Dendritic cell treated with granulocyte-macrophage colony-stimulating factor and Interleukin-4, amounts not matched to agents 40 ng/mL and 50 ng/mL, for 4 days (primary cell): ENCODE data around the gene SLC25A22.

Experiments used
- H3K27ac Mint-ChIP-seq: one replicate; pipeline ENCODE4 v1.8.0; 2022; ENCODE audit warnings: mild to moderate bottlenecking, mixed read lengths
- H3K27me3 Mint-ChIP-seq: one replicate; pipeline ENCODE4 v1.8.0; 2022; ENCODE audit warnings: mild to moderate bottlenecking, mixed read lengths
- H3K36me3 Mint-ChIP-seq: one replicate; pipeline ENCODE4 v1.8.0; 2022; ENCODE audit warnings: low read depth, mixed read lengths
- H3K4me1 Mint-ChIP-seq: one replicate; pipeline ENCODE4 v1.8.0; 2022; ENCODE audit warnings: low read depth, mixed read lengths
- H3K4me3 Mint-ChIP-seq: one replicate; pipeline ENCODE4 v1.8.0; 2022; ENCODE audit warnings: mild to moderate bottlenecking, moderate library complexity, mixed read lengths
- H3K9me3 Mint-ChIP-seq: one replicate; pipeline ENCODE4 v1.8.0; 2022; ENCODE audit warnings: mixed read lengths
- intact Hi-C: fragments of 100-400 bp; cut with micrococcal nuclease; formaldehyde crosslinking; loops from one replicate; pipeline ENCODE4 v1.15.0; 2022

The SLC25A22 gene

GRCh38 chr11:788953-789940 is 8.8 kb downstream of the SLC25A22 start:
- H3K4me3 Mint-ChIP-seq, result no peak overlapping the region
- H3K36me3 Mint-ChIP-seq, result peaks cover 39% of the 10 kb centered on the region
- intact Hi-C loops, result no loop called here
- H3K4me1 Mint-ChIP-seq, result no peaks in the 10 kb centered on the region
- no peaks in the 10 kb centered on the region for H3K9me3 Mint-ChIP-seq
- H3K27me3 Mint-ChIP-seq, result peaks cover 37% of the 10 kb centered on the region
- H3K27ac Mint-ChIP-seq, result no peak overlapping the region

DNA sequence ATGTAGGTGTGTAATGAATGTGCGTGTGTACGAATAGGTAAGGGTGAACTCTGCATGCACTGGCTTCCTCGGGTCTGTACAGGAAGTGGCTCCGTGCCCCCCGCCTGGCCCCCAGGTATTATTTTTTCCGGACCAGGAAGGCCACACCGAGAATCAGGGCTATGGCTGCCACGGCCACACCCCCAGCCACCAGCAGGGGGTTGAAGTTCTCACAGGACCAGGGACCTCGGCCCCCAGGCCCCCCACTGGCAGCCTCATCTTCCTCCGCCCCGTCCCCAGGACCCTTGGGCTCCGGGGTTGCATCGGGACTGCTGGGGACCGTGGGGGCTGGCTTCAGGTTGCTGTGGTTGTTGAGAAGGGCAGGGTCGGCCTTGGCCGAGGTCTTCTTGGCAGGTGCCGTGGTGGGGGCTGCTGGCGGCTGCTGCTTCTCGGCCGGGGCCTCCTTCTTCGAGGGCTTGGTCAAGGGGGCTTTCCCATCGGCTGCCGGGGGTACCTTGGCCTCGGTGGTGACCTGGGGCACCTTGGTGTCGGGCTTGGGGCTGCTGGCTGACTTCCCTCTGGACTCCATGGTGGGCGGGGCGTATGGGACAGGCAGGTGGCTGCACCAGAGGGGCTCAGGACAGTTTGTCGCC is 10.0 kb downstream of the SLC25A22 start:
- Mint-ChIP-seq H3K27me3 (peaks cover 43% of the 10 kb centered on the region), H3K36me3 (peaks cover 34% of the 10 kb centered on the region), H3K27ac (no peak overlapping the region), H3K4me3 (no peak overlapping the region), H3K9me3 (no peaks in the 10 kb centered on the region), H3K4me1 (peaks cover 7% of the 10 kb centered on the region)
- intact Hi-C loops, result no loop called here

DNA sequence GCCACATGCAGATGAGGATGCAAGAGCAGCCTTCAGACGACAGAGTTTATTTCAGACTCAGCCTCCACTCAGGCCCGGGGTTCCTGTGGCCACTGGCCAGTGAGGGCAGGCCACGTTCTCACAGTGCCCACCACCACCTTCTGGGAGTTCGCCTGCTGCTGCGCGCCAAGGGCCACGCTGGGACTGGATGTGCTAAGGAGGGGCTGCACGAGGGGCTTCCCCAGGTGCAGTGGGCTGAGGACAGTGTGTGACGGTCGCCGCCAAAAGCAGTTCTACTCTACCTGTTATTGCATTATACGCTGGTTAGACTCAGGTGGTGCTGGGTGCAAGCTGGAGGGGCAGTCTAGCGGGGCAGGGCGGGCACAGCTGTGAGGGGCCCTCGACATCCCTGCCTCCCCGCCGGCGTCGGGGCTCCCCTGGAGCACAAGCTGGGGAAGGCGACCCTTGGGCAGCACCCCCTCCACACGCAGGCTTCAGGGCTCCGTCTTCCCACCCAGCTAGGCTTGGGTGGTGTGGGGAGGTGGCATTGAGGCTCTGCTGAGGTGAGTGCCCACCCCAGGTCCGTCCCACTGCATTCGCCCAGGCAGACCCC is 10.9 kb downstream of the SLC25A22 start:
- H3K27me3 Mint-ChIP-seq, result peaks cover 46% of the 10 kb centered on the region
- peaks cover 25% of the 10 kb centered on the region for H3K36me3 Mint-ChIP-seq
- no peaks in the 10 kb centered on the region for H3K9me3 Mint-ChIP-seq
- intact Hi-C loops, result no loop called here
- peaks cover 7% of the 10 kb centered on the region for H3K4me1 Mint-ChIP-seq
- no peak overlapping the region for H3K27ac Mint-ChIP-seq
- H3K4me3 Mint-ChIP-seq, result no peak overlapping the region

DNA sequence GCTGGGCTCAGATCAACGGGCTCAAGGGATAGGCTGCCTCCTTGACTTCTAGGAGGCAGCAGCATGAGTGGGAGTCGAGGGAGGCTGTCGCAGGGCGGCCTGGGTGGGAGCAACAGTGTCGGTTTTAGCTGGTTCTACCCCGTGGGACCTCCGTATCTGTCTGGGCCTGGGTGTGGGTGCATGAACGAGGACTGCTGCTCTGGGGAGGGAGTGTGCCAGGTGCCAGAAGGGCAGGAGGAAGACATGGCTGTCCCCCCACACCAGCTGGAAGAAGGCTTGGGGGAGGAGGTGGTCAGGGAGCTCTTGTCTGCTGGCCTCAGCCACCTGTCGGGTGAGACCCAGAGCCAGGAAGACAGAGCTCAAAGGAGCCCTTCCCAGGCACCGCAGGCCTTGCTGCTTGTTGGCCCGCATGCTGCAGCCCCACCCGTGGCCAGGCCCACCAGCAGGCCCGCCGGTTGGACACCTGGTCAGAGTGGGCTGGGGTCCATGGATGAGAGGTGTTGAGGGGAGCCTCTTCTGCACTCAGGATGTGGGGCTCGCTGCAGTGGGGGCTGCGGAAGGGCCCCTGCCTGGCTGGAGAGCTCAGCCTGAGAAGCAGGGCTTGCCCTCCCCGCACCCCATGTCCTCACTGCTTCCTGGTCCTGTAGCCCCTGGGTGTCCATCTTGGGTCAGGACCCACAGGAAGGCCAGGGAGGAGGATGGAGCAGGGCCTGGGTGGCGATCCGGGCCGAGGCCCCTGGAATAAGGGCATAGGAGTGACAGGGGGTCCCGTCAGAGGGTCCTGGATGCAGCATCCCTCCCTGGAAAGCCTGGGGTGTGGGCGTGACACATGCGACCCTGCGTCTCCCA is 11.6 kb downstream of the SLC25A22 start:
- H3K4me3 Mint-ChIP-seq, result no peak overlapping the region
- peaks cover 18% of the 10 kb centered on the region for H3K36me3 Mint-ChIP-seq
- H3K4me1 Mint-ChIP-seq, result peaks cover 7% of the 10 kb centered on the region
- H3K27ac Mint-ChIP-seq, result no peak overlapping the region
- intact Hi-C loops, result no loop called here
- H3K27me3 Mint-ChIP-seq, result peaks cover 52% of the 10 kb centered on the region
- no peaks in the 10 kb centered on the region for H3K9me3 Mint-ChIP-seq

- Mint-ChIP-seq H3K4me3 (no peak overlapping the region), H3K36me3 (peaks cover 27% of the 10 kb centered on the region), H3K27me3 (peaks cover 32% of the 10 kb centered on the region), H3K27ac (no peak overlapping the region), H3K4me1 (peaks cover 28% of the 10 kb centered on the region), H3K9me3 (no peaks in the 10 kb centered on the region)
- intact Hi-C loops, result no loop called here
These were observed 14.5 kb downstream of the SLC25A22 start for GRCh38 chr11:783581-784015.

- H3K4me1 Mint-ChIP-seq, result peaks cover 34% of the 10 kb centered on the region
- intact Hi-C loops, result no loop called here
- H3K27ac Mint-ChIP-seq, result no peak overlapping the region
- H3K4me3 Mint-ChIP-seq, result no peak overlapping the region
- no peaks in the 10 kb centered on the region for H3K9me3 Mint-ChIP-seq
- peaks cover 22% of the 10 kb centered on the region for H3K27me3 Mint-ChIP-seq
- H3K36me3 Mint-ChIP-seq, result peaks cover 28% of the 10 kb centered on the region
These were observed 15.6 kb downstream of the SLC25A22 start for GRCh38 chr11:782264-783174.

DNA sequence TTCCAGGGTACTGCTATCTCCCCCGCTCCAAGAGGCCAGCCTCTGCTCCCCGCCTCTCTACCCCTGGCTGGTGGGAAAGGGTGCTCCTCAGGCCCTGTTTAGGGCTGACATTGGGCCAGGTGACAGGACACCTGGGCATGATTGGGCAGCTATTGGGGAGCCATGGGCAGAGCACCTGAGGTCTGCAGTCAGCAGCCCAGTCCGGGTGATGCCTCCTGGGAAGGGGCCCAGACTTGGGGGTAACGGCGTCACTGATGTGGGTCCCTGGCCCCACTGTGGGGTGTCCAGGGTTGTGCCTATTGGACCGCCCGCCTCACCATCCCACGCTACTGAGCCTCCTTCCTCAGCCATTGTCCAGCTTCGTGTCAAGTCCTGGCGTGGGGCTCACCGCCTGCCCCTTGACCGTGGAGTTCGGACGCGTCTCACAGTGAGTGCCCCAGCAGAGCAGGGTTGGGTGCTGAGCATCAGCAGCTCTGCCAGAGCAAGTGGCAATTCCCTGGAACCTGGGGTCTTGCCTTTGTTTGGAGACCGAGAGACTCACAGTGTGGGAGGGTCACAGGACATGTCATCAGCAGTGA is 18.0 kb downstream of the SLC25A22 start:
- Mint-ChIP-seq H3K4me3 (no peak overlapping the region), H3K27me3 (peaks cover 15% of the 10 kb centered on the region), H3K9me3 (no peaks in the 10 kb centered on the region), H3K4me1 (peaks cover 52% of the 10 kb centered on the region), H3K36me3 (peaks cover 36% of the 10 kb centered on the region), H3K27ac (no peak overlapping the region)
- intact Hi-C loops, result no loop called here

DNA sequence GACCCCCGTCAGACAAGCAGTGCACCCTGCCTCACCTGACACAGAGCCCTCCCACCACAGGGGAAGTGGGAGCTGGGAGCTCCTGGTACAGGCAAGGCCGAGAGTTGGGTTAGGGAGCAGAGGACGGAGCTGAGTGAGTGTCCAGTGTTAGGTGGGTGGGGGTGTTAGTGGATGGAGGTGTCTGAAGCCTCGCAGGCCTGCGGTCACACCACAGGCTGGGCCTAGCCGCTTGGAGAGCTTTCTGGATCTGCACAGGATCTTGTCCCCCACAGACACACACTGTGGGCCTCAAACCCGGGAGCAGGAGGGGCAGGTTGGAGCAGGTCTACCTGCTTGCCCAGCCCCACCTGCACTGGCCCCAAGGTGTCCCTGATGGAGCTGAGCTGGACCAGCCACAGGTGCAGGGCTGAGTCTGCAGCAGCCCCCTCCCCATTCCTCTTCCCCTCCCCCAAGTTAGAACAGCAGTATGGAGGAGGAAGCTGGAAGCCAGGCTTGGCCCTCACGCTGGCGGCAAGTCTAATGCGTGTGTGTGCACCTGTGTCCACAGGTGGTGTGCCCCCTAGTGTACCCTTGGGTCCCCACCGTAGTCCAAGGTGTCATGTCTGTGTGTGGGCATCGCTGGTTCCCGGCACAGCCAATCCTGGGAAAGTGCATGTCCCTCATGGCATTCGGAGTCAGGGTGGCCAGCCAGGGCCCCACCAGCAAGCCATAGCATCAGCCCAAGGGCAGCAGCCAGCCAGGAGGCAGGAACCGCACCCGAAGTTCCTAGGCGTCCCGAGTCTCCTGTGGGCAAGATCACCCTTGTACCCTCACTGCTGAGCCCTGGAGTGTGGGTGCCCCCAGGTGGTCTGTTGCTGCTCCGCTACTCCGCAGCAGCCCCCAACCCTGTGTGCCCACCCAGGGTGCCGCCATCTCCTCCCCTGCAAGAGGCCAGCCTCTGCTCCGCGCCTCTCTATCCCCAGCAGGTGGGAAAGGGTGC is 18.8 kb downstream of the SLC25A22 start:
- Mint-ChIP-seq H3K36me3 (peaks cover 44% of the 10 kb centered on the region), H3K27me3 (peaks cover 15% of the 10 kb centered on the region), H3K4me3 (no peak overlapping the region), H3K4me1 (peaks cover 59% of the 10 kb centered on the region), H3K27ac (no peak overlapping the region), H3K9me3 (no peaks in the 10 kb centered on the region)
- intact Hi-C loops, result no loop called here

- H3K27ac Mint-ChIP-seq, result peak within 1 kb of the TSS; percentile 87
- peaks cover 59% of the 10 kb centered on the region for H3K4me1 Mint-ChIP-seq
- peak within 1 kb of the TSS; percentile 90 for H3K4me3 Mint-ChIP-seq
- peaks cover 54% of the 10 kb centered on the region for H3K36me3 Mint-ChIP-seq
- intact Hi-C loops, result no loop called here
- peaks cover 10% of the 10 kb centered on the region for H3K27me3 Mint-ChIP-seq
- H3K9me3 Mint-ChIP-seq, result no peaks in the 10 kb centered on the region
These were observed 20.5 kb downstream of the SLC25A22 start, which contains the start of gene GATD1 for GRCh38 chr11:777288-778255. TSS of gene GATD1 (minus strand) at chr11:777487. CDS start at chr11:777462, 25 bp downstream.

DNA sequence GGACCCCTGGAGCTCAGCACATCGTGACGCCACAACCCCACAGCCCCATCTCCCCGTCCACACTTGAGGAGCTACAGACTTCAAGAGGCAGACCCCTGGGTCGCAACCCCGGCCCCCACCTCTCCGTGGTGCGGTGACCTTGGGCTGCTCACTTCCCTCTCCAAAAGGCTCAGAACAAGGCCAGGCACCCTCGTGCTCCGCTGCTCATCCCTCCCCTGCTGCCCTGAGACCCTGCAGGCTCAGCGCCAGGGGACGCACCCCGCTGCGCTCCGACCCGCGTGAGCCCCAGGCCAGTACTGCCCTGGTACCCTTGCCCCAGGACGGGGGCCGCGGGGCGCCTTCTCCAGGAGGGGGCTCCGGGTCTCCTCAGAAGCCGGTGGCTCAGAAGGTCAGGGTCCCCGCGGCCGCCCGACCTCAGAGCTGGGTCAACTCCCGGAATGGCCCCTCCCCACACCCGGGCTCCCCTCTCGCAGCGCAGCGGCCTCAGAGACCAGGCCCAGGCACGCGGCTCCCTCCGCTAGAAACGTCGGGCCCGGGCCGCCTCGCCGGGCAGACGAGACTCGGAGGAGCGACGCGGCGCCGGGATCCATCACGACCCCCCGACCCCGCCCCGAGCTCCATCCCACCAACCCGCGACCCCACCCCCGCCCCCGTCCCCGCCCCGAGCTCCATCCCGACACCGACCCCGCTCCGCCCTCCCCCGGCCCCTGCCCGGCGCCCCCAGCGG is 21.4 kb downstream of the SLC25A22 start:
- peaks cover 59% of the 10 kb centered on the region for H3K4me1 Mint-ChIP-seq
- intact Hi-C loops, result no loop called here
- H3K27ac Mint-ChIP-seq, result peak overlapping the region; percentile 87
- peak overlapping the region; percentile 90 for H3K4me3 Mint-ChIP-seq
- H3K9me3 Mint-ChIP-seq, result no peaks in the 10 kb centered on the region
- peaks cover 62% of the 10 kb centered on the region for H3K36me3 Mint-ChIP-seq
- H3K27me3 Mint-ChIP-seq, result peaks cover 2% of the 10 kb centered on the region
